ENCODE data around the gene RIC3. TPM values are rescaled to one million over a fixed set of nuclear protein-coding genes. Genes with fewer than 3 reads are reported as not detected.

RIC3 gene
- total RNA-seq, 2 experiments from 2014 or later, result 7.8 to 9.4 TPM

GRCh38 chr11:8100605-8101004 lies 68.2 kb downstream of the RIC3 start:
- DNase-seq (no peak), ATAC-seq (no peak)
- POLR2A ChIA-PET, result no interaction called here
- CTCF ChIA-PET, result interaction anchor here (1.9 to 14.7 kb wide), 7 partner anchors 9 to 111 kb away, joined by 8 to 152 read pairs (median 19); no protein-coding TSS in a partner anchor
- H3K36me3 Mint-ChIP-seq (ENCODE audit: low read depth), result no peaks in the 10 kb centered on the region
- H3K27me3 Mint-ChIP-seq (ENCODE audit: low read depth), result no peaks in the 10 kb centered on the region
- H3K9me3 Mint-ChIP-seq (ENCODE audit: insufficient read depth), result no peaks in the 10 kb centered on the region
- H3K4me1 Mint-ChIP-seq (ENCODE audit: low read depth), result no peaks in the 10 kb centered on the region
- H3K27ac Mint-ChIP-seq, result no peak overlapping the region
- H3K4me3 Mint-ChIP-seq, result no peak overlapping the region

- Mint-ChIP-seq H3K36me3 (ENCODE audit: low read depth) (no peaks in the 10 kb centered on the region), H3K4me3 (no peak overlapping the region), H3K9me3 (ENCODE audit: insufficient read depth) (no peaks in the 10 kb centered on the region), H3K27ac (no peak overlapping the region), H3K27me3 (ENCODE audit: low read depth) (no peaks in the 10 kb centered on the region), H3K4me1 (ENCODE audit: low read depth) (no peaks in the 10 kb centered on the region)
- no peak for DNase-seq
- ChIA-PET CTCF (interaction anchor here (0.8 to 14.7 kb wide), 19 partner anchors 7 to 859 kb away, joined by 3 to 152 read pairs (median 8); partner anchors contain the start of gene LMO1), POLR2A (no interaction called here)
- ATAC-seq, result no peak
These were observed 68.7 kb downstream of the RIC3 start for GRCh38 chr11:8100158-8100557.

GRCh38 chr11:8099291-8099899 lies 69.4 kb downstream of the RIC3 start:
- ChIA-PET POLR2A (interaction anchor here (1.6 kb wide), 1 partner anchor 93 kb away, joined by 5 read pairs; no protein-coding TSS in a partner anchor), CTCF (interaction anchor here (0.7 to 14.7 kb wide), 42 partner anchors 8 to 1003 kb away, joined by 3 to 152 read pairs (median 4); partner anchors contain the start of genes EIF3F and LMO1)
- Mint-ChIP-seq H3K4me3 (no peak overlapping the region), H3K4me1 (ENCODE audit: low read depth) (no peaks in the 10 kb centered on the region), H3K36me3 (ENCODE audit: low read depth) (no peaks in the 10 kb centered on the region), H3K27ac (no peak overlapping the region), H3K27me3 (ENCODE audit: low read depth) (no peaks in the 10 kb centered on the region), H3K9me3 (ENCODE audit: insufficient read depth) (no peaks in the 10 kb centered on the region)
- peak; percentile 77 for DNase-seq
- ATAC-seq, result peak; percentile 74

- POLR2A ChIA-PET, result interaction anchor here (1.6 kb wide), 1 partner anchor 93 kb away, joined by 5 read pairs; no protein-coding TSS in a partner anchor
- H3K4me1 Mint-ChIP-seq (ENCODE audit: low read depth), result no peaks in the 10 kb centered on the region
- no peak for ATAC-seq
- H3K27me3 Mint-ChIP-seq (ENCODE audit: low read depth), result no peaks in the 10 kb centered on the region
- CTCF ChIA-PET, result interaction anchor here (0.7 to 14.7 kb wide), 37 partner anchors 9 to 1002 kb away, joined by 3 to 152 read pairs (median 6); partner anchors contain the start of genes EIF3F and LMO1
- no peaks in the 10 kb centered on the region for H3K36me3 Mint-ChIP-seq (ENCODE audit: low read depth)
- DNase-seq, result no peak
- H3K9me3 Mint-ChIP-seq (ENCODE audit: insufficient read depth), result no peaks in the 10 kb centered on the region
- H3K4me3 Mint-ChIP-seq, result no peak overlapping the region
- H3K27ac Mint-ChIP-seq, result no peak overlapping the region
These were observed 69.9 kb downstream of the RIC3 start for GRCh38 chr11:8098879-8099278.

GRCh38 chr11:8098361-8098760 lies 70.5 kb downstream of the RIC3 start:
- Mint-ChIP-seq H3K4me3 (no peak overlapping the region), H3K27me3 (ENCODE audit: low read depth) (no peaks in the 10 kb centered on the region), H3K9me3 (ENCODE audit: insufficient read depth) (no peaks in the 10 kb centered on the region), H3K36me3 (ENCODE audit: low read depth) (no peaks in the 10 kb centered on the region), H3K4me1 (ENCODE audit: low read depth) (no peaks in the 10 kb centered on the region), H3K27ac (no peak overlapping the region)
- no peak for DNase-seq
- no peak for ATAC-seq
- ChIA-PET POLR2A (interaction anchor here (1.6 kb wide), 1 partner anchor 92 kb away, joined by 5 read pairs; no protein-coding TSS in a partner anchor), CTCF (interaction anchor here (1.1 to 14.7 kb wide), 19 partner anchors 9 to 208 kb away, joined by 3 to 152 read pairs (median 8); partner anchors contain the start of gene EIF3F)

- no peak overlapping the region for H3K4me3 Mint-ChIP-seq
- ATAC-seq (no peak), DNase-seq (no peak)
- H3K36me3 Mint-ChIP-seq (ENCODE audit: low read depth), result no peaks in the 10 kb centered on the region
- no peaks in the 10 kb centered on the region for H3K27me3 Mint-ChIP-seq (ENCODE audit: low read depth)
- CTCF ChIA-PET, result interaction anchor here (1.8 to 14.7 kb wide), 9 partner anchors 34 to 111 kb away, joined by 6 to 152 read pairs (median 16); partner anchors contain the start of gene EIF3F
- no peaks in the 10 kb centered on the region for H3K9me3 Mint-ChIP-seq (ENCODE audit: insufficient read depth)
- H3K27ac Mint-ChIP-seq, result no peak overlapping the region
- POLR2A ChIA-PET, result no interaction called here
- no peaks in the 10 kb centered on the region for H3K4me1 Mint-ChIP-seq (ENCODE audit: low read depth)
These were observed 70.9 kb downstream of the RIC3 start for GRCh38 chr11:8097926-8098325.

GRCh38 chr11:8097468-8097867 lies 71.4 kb downstream of the RIC3 start:
- CTCF ChIA-PET, result interaction anchor here (2.5 to 14.7 kb wide), 4 partner anchors 64 to 111 kb away, joined by 16 to 152 read pairs (median 58); partner anchors contain the start of gene EIF3F
- POLR2A ChIA-PET, result no interaction called here
- Mint-ChIP-seq H3K36me3 (ENCODE audit: low read depth) (no peaks in the 10 kb centered on the region), H3K9me3 (ENCODE audit: insufficient read depth) (no peaks in the 10 kb centered on the region), H3K4me1 (ENCODE audit: low read depth) (no peaks in the 10 kb centered on the region), H3K27me3 (ENCODE audit: low read depth) (no peaks in the 10 kb centered on the region), H3K27ac (no peak overlapping the region), H3K4me3 (no peak overlapping the region)
- ATAC-seq (no peak), DNase-seq (no peak)

GRCh38 chr11:8097062-8097461 lies 71.8 kb downstream of the RIC3 start:
- H3K27me3 Mint-ChIP-seq (ENCODE audit: low read depth), result no peaks in the 10 kb centered on the region
- H3K36me3 Mint-ChIP-seq (ENCODE audit: low read depth), result no peaks in the 10 kb centered on the region
- no peak for ATAC-seq
- ChIA-PET POLR2A (no interaction called here), CTCF (interaction anchor here (0.7 to 14.7 kb wide), 3 partner anchors 11 to 90 kb away, joined by 3 to 152 read pairs (median 93); no protein-coding TSS in a partner anchor)
- H3K4me3 Mint-ChIP-seq, result no peak overlapping the region
- H3K9me3 Mint-ChIP-seq (ENCODE audit: insufficient read depth), result no peaks in the 10 kb centered on the region
- DNase-seq, result no peak
- H3K4me1 Mint-ChIP-seq (ENCODE audit: low read depth), result no peaks in the 10 kb centered on the region
- H3K27ac Mint-ChIP-seq, result no peak overlapping the region

- Mint-ChIP-seq H3K9me3 (ENCODE audit: insufficient read depth) (no peaks in the 10 kb centered on the region), H3K4me3 (no peak overlapping the region), H3K27me3 (ENCODE audit: low read depth) (no peaks in the 10 kb centered on the region), H3K36me3 (ENCODE audit: low read depth) (no peaks in the 10 kb centered on the region), H3K27ac (no peak overlapping the region), H3K4me1 (ENCODE audit: low read depth) (no peaks in the 10 kb centered on the region)
- POLR2A ChIA-PET, result no interaction called here
- no peak for ATAC-seq
- CTCF ChIA-PET, result interaction anchor here (0.7 to 14.7 kb wide), 4 partner anchors 12 to 110 kb away, joined by 3 to 152 read pairs (median 48); partner anchors contain the start of gene EIF3F
- DNase-seq, result no peak
These were observed 72.2 kb downstream of the RIC3 start for GRCh38 chr11:8096575-8096974.

- H3K4me1 Mint-ChIP-seq (ENCODE audit: low read depth), result no peaks in the 10 kb centered on the region
- no peak overlapping the region for H3K27ac Mint-ChIP-seq
- no peak for ATAC-seq
- H3K36me3 Mint-ChIP-seq (ENCODE audit: low read depth), result no peaks in the 10 kb centered on the region
- no peak overlapping the region for H3K4me3 Mint-ChIP-seq
- DNase-seq, result no peak
- POLR2A ChIA-PET, result no interaction called here
- CTCF ChIA-PET, result interaction anchor here (1.0 to 14.7 kb wide), 3 partner anchors 62 to 109 kb away, joined by 3 to 152 read pairs (median 93); partner anchors contain the start of gene EIF3F
- no peaks in the 10 kb centered on the region for H3K9me3 Mint-ChIP-seq (ENCODE audit: insufficient read depth)
- H3K27me3 Mint-ChIP-seq (ENCODE audit: low read depth), result no peaks in the 10 kb centered on the region
These were observed 72.9 kb downstream of the RIC3 start for GRCh38 chr11:8095806-8096522.

GRCh38 chr11:8095371-8095770 lies 73.5 kb downstream of the RIC3 start:
- CTCF ChIA-PET, result interaction anchor here (1.0 to 14.7 kb wide), 3 partner anchors 62 to 88 kb away, joined by 3 to 152 read pairs (median 93); no protein-coding TSS in a partner anchor
- Mint-ChIP-seq H3K4me1 (ENCODE audit: low read depth) (no peaks in the 10 kb centered on the region), H3K4me3 (no peak overlapping the region), H3K27ac (no peak overlapping the region), H3K36me3 (ENCODE audit: low read depth) (no peaks in the 10 kb centered on the region), H3K9me3 (ENCODE audit: insufficient read depth) (no peaks in the 10 kb centered on the region), H3K27me3 (ENCODE audit: low read depth) (no peaks in the 10 kb centered on the region)
- DNase-seq, result no peak
- ATAC-seq, result no peak
- POLR2A ChIA-PET, result no interaction called here

Measured in activated CD8-positive, alpha-beta T cell treated with anti-CD3 and anti-CD28 coated beads, Interleukin-2, amount 10 ng/mL, durations not matched to agents 7 days and 5 days (primary cell).